ENCODE measurements around the gene FAM163B.

DNA sequence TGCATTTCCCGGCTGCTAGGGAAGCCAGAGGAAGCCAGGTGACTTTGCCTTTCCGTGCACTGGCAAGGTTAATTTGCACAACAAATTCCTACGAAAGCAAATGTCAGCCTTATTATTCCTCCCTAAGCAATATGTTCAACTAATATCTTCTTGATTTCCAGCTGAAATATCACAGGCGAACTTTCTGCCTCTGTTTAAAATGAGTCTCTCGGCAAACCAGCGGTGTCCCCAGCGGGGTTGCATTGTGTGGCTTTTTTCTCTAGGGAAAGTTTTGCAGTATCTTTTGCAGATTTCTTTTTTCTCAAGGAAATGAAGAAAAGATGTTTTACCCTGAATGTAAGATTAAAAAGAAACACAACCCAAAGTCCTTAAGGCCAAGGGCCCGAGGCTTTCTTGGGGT lies 28.9 kb upstream of the FAM163B start:
- TF ChIP-seq, protein P1, sequence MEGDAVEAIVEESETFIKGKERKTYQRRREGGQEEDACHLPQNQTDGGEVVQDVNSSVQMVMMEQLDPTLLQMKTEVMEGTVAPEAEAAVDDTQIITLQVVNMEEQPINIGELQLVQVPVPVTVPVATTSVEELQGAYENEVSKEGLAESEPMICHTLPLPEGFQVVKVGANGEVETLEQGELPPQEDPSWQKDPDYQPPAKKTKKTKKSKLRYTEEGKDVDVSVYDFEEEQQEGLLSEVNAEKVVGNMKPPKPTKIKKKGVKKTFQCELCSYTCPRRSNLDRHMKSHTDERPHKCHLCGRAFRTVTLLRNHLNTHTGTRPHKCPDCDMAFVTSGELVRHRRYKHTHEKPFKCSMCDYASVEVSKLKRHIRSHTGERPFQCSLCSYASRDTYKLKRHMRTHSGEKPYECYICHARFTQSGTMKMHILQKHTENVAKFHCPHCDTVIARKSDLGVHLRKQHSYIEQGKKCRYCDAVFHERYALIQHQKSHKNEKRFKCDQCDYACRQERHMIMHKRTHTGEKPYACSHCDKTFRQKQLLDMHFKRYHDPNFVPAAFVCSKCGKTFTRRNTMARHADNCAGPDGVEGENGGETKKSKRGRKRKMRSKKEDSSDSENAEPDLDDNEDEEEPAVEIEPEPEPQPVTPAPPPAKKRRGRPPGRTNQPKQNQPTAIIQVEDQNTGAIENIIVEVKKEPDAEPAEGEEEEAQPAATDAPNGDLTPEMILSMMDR (IDR thresholded peaks at IDR 0.05; ENCODE audit: low read length), result no peak
- TF ChIP-seq EZH2 (IDR thresholded peaks at IDR 0.05; ENCODE audit: borderline replicate concordance, low read length), result no peak
